ENCODE results near the gene SPRED2.

Gene SPRED2

DNA sequence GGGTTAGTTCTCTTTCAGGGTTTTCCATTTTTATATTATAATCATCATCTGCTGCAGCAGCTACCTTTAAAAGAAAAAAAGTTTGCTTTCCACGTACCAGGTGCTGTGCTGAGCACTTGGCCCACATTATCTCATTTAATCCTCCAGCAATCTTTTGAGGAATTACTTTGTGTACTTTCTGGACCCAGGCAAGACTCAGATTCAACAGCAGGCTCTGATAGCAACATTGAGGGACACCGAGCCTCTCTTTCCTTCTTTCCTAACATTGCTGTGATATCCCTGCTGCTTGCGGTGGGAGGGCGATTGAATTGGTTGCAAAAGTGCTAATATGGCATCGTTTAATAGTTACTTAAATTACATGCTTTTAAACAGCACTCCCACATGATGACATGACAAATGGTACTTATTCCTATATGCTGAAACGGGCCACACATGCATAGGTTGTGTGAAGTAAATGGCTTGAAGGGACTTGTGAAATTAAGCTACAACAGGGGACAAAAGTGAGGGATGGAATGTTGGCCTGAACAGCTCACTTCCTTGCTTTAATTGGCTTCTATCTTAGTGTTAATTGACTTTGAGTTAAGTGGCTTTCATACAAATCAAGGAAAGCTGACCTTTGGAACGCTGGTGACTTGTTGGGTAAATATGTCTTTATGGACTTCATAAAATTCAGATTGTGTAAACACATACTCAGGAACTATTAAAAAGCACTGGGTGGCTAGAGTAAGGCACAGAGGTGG, 21.2 kb downstream of the SPRED2 start:
- Histone ChIP-seq H3K27ac (ENCODE audit: low read length) (no peak overlapping the region), H3K4me2 (ENCODE audit: low read length) (no peak overlapping the region)

DNA sequence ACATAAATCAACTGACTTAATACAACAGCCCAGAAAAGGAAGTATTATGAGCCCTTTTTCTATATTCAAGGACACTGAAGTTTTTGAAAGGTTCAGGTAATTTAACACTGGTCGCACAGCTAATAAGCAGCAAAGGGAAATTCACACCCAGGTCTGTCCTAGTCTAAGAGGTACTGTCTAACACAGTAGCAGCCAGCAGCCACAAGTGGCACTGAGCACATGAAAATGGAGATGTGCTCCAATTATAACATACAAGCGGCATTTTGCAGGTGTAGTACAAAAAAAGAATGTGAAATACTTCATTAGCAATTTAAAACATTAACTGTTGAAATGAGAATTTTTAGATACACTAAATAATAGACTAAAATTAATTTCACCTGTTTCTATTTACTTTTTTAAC, 23.4 kb downstream of the SPRED2 start:
- Histone ChIP-seq H3K36me3 (replicated peaks; ENCODE audit: low read depth, low read length) (peaks cover 3% of the 10 kb centered on the region), H3K79me2 (ENCODE audit: low read length) (peaks cover 85% of the 10 kb centered on the region), H3K27me3 (ENCODE audit: low read depth, low read length) (no peaks in the 10 kb centered on the region), H3K27ac (ENCODE audit: low read length) (no peak overlapping the region), H3K9ac (ENCODE audit: low read length) (no peak overlapping the region), H2AFZ (ENCODE audit: low read depth, low read length) (no peak overlapping the region), H3K9me3 (ENCODE audit: insufficient read depth, low read length) (no peaks in the 10 kb centered on the region), H4K20me1 (ENCODE audit: insufficient read depth, low read length) (peaks cover 65% of the 10 kb centered on the region), H3K4me1 (ENCODE audit: low read length) (peaks cover 34% of the 10 kb centered on the region), H3K4me2 (ENCODE audit: low read length) (no peak overlapping the region), H3K4me3 (ENCODE audit: low read length) (no peak overlapping the region)
- TF ChIP-seq EZH2phosphoT487 (IDR thresholded peaks at IDR 0.05; ENCODE audit: low read depth): no peak
- no peak for TF ChIP-seq CTCF (IDR thresholded peaks at IDR 0.05; ENCODE audit: low read depth, low read length)

More for the DNA sequence above, 21.2 kb downstream of the SPRED2 start:
- Histone ChIP-seq H4K20me1 (ENCODE audit: insufficient read depth, low read length) (peaks cover 67% of the 10 kb centered on the region), H3K9me3 (ENCODE audit: insufficient read depth, low read length) (no peaks in the 10 kb centered on the region), H3K9ac (ENCODE audit: low read length) (no peak overlapping the region), H2AFZ (ENCODE audit: low read depth, low read length) (no peak overlapping the region), H3K36me3 (replicated peaks; ENCODE audit: low read depth, low read length) (peaks cover 3% of the 10 kb centered on the region), H3K4me1 (ENCODE audit: low read length) (peaks cover 19% of the 10 kb centered on the region), H3K27me3 (ENCODE audit: low read depth, low read length) (no peaks in the 10 kb centered on the region), H3K79me2 (ENCODE audit: low read length) (peaks cover 81% of the 10 kb centered on the region), H3K4me3 (ENCODE audit: low read length) (no peak overlapping the region)
- no peak for TF ChIP-seq CTCF (IDR thresholded peaks at IDR 0.05; ENCODE audit: low read depth, low read length)
- TF ChIP-seq EZH2phosphoT487 (IDR thresholded peaks at IDR 0.05; ENCODE audit: low read depth): no peak

DNA sequence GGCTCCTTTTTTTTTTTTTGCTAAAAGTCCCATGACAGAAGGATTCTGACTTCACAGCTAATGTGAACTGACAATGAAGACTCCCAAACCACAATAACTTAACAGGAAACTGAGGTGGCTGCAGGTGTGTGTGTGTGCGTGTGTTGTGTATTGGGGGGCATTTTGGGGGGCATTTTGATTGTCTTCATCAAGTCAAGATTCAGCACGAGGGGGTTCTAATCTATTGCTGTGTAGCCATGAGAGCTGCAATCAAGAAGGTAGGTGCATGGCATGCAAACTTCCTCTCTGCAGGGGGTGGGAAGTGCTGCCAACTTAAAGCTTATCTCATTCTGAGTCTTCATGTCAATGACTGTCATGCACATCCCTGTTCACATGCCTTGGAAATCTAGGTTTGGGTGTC, 25.2 kb downstream of the SPRED2 start:
- Histone ChIP-seq H3K9me3 (ENCODE audit: insufficient read depth, low read length) (no peaks in the 10 kb centered on the region), H3K27ac (ENCODE audit: low read length) (no peak overlapping the region), H3K79me2 (ENCODE audit: low read length) (peaks cover 85% of the 10 kb centered on the region)

More for the DNA sequence above, 25.2 kb downstream of the SPRED2 start:
- Histone ChIP-seq H3K4me2 (ENCODE audit: low read length) (no peak overlapping the region), H3K36me3 (replicated peaks; ENCODE audit: low read depth, low read length) (peaks cover 3% of the 10 kb centered on the region), H3K9ac (ENCODE audit: low read length) (no peak overlapping the region), H2AFZ (ENCODE audit: low read depth, low read length) (no peak overlapping the region), H3K27me3 (ENCODE audit: low read depth, low read length) (no peaks in the 10 kb centered on the region), H3K4me1 (ENCODE audit: low read length) (peaks cover 39% of the 10 kb centered on the region), H3K4me3 (ENCODE audit: low read length) (no peak overlapping the region), H4K20me1 (ENCODE audit: insufficient read depth, low read length) (peaks cover 57% of the 10 kb centered on the region)
- TF ChIP-seq CTCF (IDR thresholded peaks at IDR 0.05; ENCODE audit: low read depth, low read length): no peak
- no peak for TF ChIP-seq EZH2phosphoT487 (IDR thresholded peaks at IDR 0.05; ENCODE audit: low read depth)
